Endothelial cell of hepatic sinusoid (primary cell): ENCODE data around the gene TAS2R43.
"Not testable (repeated sequence)": the region's sequence is repeated elsewhere in the genome, so short reads cannot be mapped to it uniquely, and the experiment has no call there.

Source experiments
- in situ Hi-C: cut with HindIII; loops from 2 replicates; pipeline ENCODE4 v1.10.0; 2017; ENCODE audit warnings: low sequenced_read_pairs

TAS2R43 gene, protein sequence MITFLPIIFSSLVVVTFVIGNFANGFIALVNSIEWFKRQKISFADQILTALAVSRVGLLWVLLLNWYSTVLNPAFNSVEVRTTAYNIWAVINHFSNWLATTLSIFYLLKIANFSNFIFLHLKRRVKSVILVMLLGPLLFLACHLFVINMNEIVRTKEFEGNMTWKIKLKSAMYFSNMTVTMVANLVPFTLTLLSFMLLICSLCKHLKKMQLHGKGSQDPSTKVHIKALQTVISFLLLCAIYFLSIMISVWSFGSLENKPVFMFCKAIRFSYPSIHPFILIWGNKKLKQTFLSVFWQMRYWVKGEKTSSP

GRCh38 chr12:11092128-11092527 lies at the start of gene TAS2R43:
TAS2R43 (minus strand) TSS chr12:11092313; CDS start chr12:11092229, 84 bp downstream.
- in situ Hi-C loops = no loop called here

- in situ Hi-C loops = no loop called here
These were observed 44.0 kb upstream of the TAS2R43 start for GRCh38 chr12:11136075-11136474.

DNA sequence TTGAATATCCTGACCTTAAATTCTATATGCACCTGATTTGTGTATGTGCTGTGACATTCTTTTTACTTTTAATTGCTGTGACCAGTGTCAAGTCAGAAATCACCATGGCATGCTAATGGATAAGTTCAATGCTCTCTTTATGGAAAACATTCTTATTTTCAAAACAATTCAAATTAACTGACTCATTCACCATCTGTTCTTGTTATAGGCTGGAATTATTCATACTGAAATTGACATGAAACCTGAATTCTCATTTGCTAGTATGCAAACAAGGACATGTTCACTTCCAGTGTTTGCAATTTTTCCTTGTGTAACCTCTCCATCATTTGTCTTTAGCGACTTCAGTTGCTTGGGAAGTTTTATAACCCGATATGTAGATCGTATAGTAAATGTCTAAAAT lies 42.2 kb upstream of the TAS2R43 start, which contains the start of gene TAS2R30:
TAS2R30 (minus strand) TSS at position 340 of the 400 bp plus-strand sequence. CDS start 400 bp downstream, outside the sequence.
- in situ Hi-C loops = no loop called here

- in situ Hi-C loops = no loop called here
These were observed 41.7 kb upstream of the TAS2R43 start for GRCh38 chr12:11133816-11134215.

- in situ Hi-C loops = no loop called here
These were observed 41.0 kb upstream of the TAS2R43 start for GRCh38 chr12:11133162-11133561.

DNA sequence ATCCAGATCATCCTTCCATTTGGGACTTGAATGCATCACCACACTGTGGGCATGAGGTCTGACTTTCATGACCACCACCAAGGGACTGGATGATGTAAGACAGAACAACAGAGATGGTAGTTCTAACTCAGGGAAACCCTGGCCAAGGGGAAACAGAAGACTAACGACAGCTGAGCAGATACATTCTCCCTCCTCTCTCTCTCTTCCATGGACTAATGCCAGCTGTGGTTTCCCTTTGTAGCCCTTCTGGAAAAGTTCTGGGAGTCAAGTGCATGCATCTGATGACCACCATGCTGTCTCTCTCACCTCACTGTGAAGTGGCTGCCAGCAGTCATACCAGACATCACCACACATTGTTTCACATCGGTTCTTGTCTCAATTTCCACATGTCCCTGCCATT lies 38.9 kb upstream of the TAS2R43 start:
- in situ Hi-C loops = no loop called here

- in situ Hi-C loops = no loop called here
These were observed 38.3 kb upstream of the TAS2R43 start for GRCh38 chr12:11130382-11130781.

- in situ Hi-C loops = not testable (repeated sequence)
These were observed 22.0 kb upstream of the TAS2R43 start for GRCh38 chr12:11114130-11114529.

DNA sequence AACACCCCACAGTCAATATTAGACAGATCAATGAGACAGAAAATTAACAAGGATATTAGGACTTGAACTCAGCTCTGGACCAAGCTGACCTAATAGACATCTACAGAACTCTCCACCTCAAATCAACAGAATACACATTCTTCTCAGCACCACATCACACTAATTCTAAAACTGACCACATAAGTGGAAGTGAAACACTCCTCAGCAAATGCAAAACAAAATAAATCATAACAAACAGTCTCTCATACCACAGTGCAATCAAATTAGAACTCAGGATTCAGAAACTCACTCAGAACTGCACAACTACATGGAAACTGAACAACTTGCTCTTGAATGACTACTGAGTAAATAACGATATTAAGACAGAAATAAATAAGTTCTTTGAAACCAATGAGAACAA lies 19.1 kb upstream of the TAS2R43 start:
- in situ Hi-C loops = not testable (repeated sequence)

- in situ Hi-C loops = no loop called here
These were observed 16.7 kb upstream of the TAS2R43 start for GRCh38 chr12:11108862-11109261.

GRCh38 chr12:11107719-11108118 lies 15.6 kb upstream of the TAS2R43 start:
- in situ Hi-C loops = no loop called here

- in situ Hi-C loops = no loop called here
These were observed 14.2 kb upstream of the TAS2R43 start for GRCh38 chr12:11106288-11106687.

DNA sequence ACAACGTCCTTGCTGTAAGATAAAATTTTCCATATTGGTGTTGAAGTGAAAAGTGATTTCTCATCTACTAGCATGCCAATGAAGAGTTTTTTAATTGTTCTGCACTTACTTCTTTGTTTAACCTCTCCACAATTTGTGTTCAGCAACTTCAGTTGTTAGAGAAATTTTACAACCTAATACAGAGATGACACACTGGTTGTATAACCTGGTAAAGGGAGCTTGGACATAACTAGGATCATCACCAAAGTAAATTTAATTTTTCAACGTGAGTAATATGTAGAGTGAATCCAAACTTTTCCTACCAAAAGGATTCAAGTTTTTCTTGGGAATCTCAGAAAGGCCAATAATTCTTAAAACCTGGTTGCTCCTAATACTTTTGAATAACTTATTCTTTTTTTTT lies 13.4 kb upstream of the TAS2R43 start:
- in situ Hi-C loops = no loop called here

DNA sequence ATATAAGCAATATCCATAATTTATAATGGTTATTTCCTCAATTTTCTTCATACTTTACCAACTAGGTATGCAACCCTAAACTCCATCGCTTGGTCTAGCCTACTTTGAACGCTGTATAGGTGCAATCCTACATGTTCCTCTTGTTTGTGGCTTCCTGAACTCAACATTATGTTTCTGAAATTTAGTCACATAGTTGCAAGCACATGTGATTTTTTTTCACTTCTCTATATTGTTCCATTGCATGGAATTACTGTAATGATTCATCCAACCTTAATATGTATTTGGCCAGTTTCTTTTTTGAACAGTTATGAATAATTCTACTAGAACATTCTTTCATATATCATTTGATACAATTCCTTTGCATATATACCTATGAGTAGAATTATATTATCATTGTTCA lies 2.8 kb upstream of the TAS2R43 start:
- in situ Hi-C loops = not testable (repeated sequence)

- in situ Hi-C loops = no loop called here
These were observed 2.9 kb downstream of the TAS2R43 start for GRCh38 chr12:11089246-11089645.

DNA sequence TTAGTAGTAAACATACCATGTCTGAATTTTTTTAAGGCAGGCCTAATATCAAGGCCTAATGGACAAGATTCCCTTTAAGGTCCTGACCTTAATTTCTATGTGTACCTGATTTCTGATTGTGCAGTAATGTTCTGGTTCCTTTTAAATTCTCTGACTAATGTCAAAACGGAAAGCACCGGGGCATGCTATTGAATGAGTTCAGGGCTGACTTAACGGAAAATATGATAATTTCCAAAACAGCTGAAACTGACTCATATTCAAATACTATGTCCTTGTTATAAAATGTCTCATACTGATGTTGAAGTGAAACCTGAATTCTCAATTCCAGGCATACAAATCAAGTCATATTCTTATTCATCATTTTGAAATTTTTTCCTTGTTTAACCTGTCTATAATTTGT lies 6.7 kb downstream of the TAS2R43 start:
- in situ Hi-C loops = no loop called here

DNA sequence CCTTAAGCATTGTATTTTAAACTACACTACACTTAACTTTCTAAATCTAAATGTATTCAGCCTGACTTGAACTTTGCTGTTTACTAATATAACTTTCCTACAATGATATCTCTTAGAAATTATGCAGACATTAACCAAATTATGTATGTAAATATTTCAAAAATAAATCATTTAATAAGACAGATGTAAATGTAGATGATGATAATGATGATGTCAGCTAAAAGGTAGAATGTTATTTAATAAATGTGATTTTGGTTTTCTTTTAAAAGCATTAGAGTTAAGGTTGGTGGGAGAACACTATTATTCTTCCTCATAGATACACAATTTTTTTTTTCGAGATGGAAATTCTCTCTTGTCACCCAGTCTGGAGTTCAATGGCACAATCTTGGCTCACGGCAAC lies 10.1 kb downstream of the TAS2R43 start:
- in situ Hi-C loops = no loop called here

- in situ Hi-C loops = no loop called here
These were observed 13.9 kb downstream of the TAS2R43 start for GRCh38 chr12:11078246-11078645.

DNA sequence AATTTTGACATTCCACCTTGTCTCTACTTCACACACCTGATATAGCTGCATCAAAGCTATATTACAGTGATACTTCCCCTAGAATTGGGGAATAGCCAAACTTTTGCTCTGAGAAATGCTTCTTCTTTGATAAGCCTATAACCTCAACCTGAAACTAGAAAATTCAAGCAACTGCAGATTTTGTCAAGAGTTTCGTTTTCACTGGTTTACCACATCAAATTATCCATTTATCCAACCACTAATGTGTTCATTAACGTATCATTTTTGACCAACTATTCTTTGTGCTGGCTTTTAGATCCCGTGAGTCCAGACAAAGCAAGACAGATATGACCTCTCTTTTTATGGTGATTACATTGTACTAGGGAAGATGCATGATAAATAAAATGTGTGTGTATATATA lies 16.5 kb downstream of the TAS2R43 start:
- in situ Hi-C loops = no loop called here

- in situ Hi-C loops = no loop called here
These were observed 20.7 kb downstream of the TAS2R43 start for GRCh38 chr12:11071414-11071813.

GRCh38 chr12:11070999-11071398 lies 21.1 kb downstream of the TAS2R43 start:
- in situ Hi-C loops = no loop called here

- in situ Hi-C loops = no loop called here
These were observed 22.2 kb downstream of the TAS2R43 start for GRCh38 chr12:11069854-11070365.

- in situ Hi-C loops = no loop called here
These were observed 24.6 kb downstream of the TAS2R43 start for GRCh38 chr12:11067514-11067913.
